Right lobe of liver (tissue), 4 donors: ENCODE data around the gene ZC3H7A.

Source experiments
- CTCF ChIP-seq, 4 donors: fragments of 200-600 bp in 3 of 4; fragments of 450-650 bp in 1 of 4; IDR thresholded peaks; one replicate each; pipeline versions ENCODE4 v1.5.1 to v1.8.0; 2016 to 2022; ENCODE audit warnings: antibody characterized with exemption in 4 of 4, mild to moderate bottlenecking in 2 of 4
- POLR2A ChIP-seq: fragments of 450-650 bp; IDR thresholded peaks from one replicate; pipeline ENCODE4 v1.6.1; 2017; ENCODE audit warnings: antibody characterized with exemption, mild to moderate bottlenecking
- donor health status: DM: no; HTN: no; CAD: no.
- donor health status: DM: no; HTN: no; CAD: no.
- donor health status: DM: no; HTN: yes; CAD: no.

- TF ChIP-seq POLR2A, result no peak
- no peak for TF ChIP-seq CTCF (IDR thresholded peaks at IDR 0.05)
These were observed 39.7 kb upstream of the ZC3H7A start for GRCh38 chr16:11836650-11837244.
